ENCODE measurements around the gene RPS21.

Gene RPS21

DNA sequence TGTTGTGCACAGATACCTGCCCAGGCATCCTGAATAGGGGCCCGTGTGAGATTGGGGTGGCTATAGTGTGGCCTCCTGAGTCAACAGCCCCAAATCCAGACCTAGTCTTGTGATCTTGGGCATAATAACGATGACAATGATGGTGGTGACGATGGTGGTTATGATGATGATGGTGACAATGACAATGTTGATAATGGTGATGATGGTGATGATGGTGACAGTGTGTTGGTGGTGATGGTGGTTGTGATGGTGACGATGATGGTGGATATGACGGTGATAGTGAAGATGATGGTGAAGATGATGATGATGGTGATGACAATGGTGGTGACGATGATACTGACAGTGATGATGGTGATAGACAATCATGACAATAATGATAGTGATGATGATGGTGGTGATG, 5.1 kb upstream of the RPS21 start:
- no peaks in the 10 kb centered on the region for H3K9me3 ChIP-seq (ENCODE audit: insufficient read depth, low read depth, low read length)
- H3K9ac ChIP-seq (ENCODE audit: low read depth, low read length, poor library complexity, severe bottlenecking), result no peak overlapping the region
- no peak overlapping the region for H3K4me3 ChIP-seq (ENCODE audit: low read length, poor library complexity, severe bottlenecking)
- no peaks in the 10 kb centered on the region for H3K9me2 ChIP-seq (replicated peaks; ENCODE audit: low read depth, low read length)
- no peaks in the 10 kb centered on the region for H3K27me3 ChIP-seq (ENCODE audit: insufficient read depth, low read length, poor library complexity, severe bottlenecking)
- peaks cover 12% of the 10 kb centered on the region for H3K4me1 ChIP-seq (ENCODE audit: insufficient read depth, low read length, poor library complexity, severe bottlenecking)
- no peak overlapping the region for H2AFZ ChIP-seq (ENCODE audit: low read length)
- H3F3A ChIP-seq (ENCODE audit: low read depth), result no peaks in the 10 kb centered on the region
- TF ChIP-seq EZH2phosphoT487 (IDR thresholded peaks at IDR 0.05; ENCODE audit: borderline replicate concordance), result no peak
- TF ChIP-seq, protein P1, sequence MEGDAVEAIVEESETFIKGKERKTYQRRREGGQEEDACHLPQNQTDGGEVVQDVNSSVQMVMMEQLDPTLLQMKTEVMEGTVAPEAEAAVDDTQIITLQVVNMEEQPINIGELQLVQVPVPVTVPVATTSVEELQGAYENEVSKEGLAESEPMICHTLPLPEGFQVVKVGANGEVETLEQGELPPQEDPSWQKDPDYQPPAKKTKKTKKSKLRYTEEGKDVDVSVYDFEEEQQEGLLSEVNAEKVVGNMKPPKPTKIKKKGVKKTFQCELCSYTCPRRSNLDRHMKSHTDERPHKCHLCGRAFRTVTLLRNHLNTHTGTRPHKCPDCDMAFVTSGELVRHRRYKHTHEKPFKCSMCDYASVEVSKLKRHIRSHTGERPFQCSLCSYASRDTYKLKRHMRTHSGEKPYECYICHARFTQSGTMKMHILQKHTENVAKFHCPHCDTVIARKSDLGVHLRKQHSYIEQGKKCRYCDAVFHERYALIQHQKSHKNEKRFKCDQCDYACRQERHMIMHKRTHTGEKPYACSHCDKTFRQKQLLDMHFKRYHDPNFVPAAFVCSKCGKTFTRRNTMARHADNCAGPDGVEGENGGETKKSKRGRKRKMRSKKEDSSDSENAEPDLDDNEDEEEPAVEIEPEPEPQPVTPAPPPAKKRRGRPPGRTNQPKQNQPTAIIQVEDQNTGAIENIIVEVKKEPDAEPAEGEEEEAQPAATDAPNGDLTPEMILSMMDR (conservative IDR thresholded peaks at IDR 0.05; ENCODE audit: low read length), result no peak
- no peak overlapping the region for H3K4me2 ChIP-seq (ENCODE audit: low read depth, low read length, poor library complexity, severe bottlenecking)
- no peaks in the 10 kb centered on the region for H3K36me3 ChIP-seq (ENCODE audit: insufficient read depth, low read length)
- peaks cover 10% of the 10 kb centered on the region for H4K20me1 ChIP-seq (ENCODE audit: insufficient read depth, low read length, poor library complexity, severe bottlenecking)
- peaks cover 25% of the 10 kb centered on the region for H3K79me2 ChIP-seq (ENCODE audit: insufficient read depth, low read length)

DNA sequence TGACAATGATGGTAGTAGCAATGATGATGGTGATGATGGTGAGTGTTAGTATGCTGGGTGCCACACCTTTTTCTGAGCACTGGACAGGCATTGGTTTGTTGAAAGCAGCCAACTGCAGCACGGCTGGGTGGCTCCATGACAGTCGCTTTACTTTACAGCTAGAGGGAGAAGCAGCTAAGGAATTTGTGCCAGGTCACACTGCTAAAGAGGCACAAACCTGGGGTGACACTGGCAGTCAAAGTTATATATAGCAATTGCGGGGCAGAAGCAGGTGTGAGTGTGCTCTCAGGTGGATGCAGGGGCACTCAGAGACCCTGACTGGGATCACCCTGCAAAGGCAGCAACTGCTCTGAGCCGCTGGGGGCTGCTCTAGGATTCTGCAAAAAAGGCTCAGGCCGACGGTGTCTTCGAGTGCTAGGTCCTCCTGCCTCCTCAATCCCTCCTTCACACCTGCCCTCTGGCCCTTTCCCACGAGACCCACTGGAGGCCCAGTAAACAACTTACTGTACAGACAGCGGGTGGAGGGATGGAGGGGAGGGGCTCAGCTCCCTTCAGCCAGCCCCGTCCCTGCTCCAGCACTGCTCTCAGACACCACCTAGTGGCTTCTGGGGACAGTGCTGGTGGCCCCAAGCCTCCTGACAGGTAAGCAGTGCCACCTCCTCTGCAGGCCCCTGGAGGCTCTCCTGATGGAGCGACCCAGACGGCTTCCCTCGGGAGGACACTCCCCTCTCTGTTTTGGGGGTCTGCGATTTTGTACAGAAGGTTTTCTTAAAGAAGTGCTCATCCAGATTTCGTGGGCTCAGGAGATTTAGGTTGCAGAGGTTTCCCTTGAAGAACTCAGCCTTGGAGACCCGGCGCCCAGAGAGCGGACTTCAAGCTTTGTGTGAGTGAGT, 4.4 kb upstream of the RPS21 start:
- peaks cover 33% of the 10 kb centered on the region for H3K79me2 ChIP-seq (ENCODE audit: insufficient read depth, low read length)
- no peaks in the 10 kb centered on the region for H3K9me3 ChIP-seq (ENCODE audit: insufficient read depth, low read depth, low read length)
- H3K9ac ChIP-seq (ENCODE audit: low read depth, low read length, poor library complexity, severe bottlenecking), result no peak overlapping the region
- H3K4me3 ChIP-seq (ENCODE audit: low read length, poor library complexity, severe bottlenecking), result no peak overlapping the region
- H3K27me3 ChIP-seq (ENCODE audit: insufficient read depth, low read length, poor library complexity, severe bottlenecking), result peaks cover 5% of the 10 kb centered on the region
- peaks cover 13% of the 10 kb centered on the region for H4K20me1 ChIP-seq (ENCODE audit: insufficient read depth, low read length, poor library complexity, severe bottlenecking)
- H3K36me3 ChIP-seq (ENCODE audit: insufficient read depth, low read length), result no peaks in the 10 kb centered on the region
- TF ChIP-seq EZH2phosphoT487 (IDR thresholded peaks at IDR 0.05; ENCODE audit: borderline replicate concordance), result no peak
- TF ChIP-seq, protein P1 (conservative IDR thresholded peaks at IDR 0.05; ENCODE audit: low read length), result peak; percentile 83
- H3K4me1 ChIP-seq (ENCODE audit: insufficient read depth, low read length, poor library complexity, severe bottlenecking), result peaks cover 12% of the 10 kb centered on the region
- H3K4me2 ChIP-seq (ENCODE audit: low read depth, low read length, poor library complexity, severe bottlenecking), result no peak overlapping the region
- H2AFZ ChIP-seq (ENCODE audit: low read length), result no peak overlapping the region
- no peaks in the 10 kb centered on the region for H3F3A ChIP-seq (ENCODE audit: low read depth)
- no peaks in the 10 kb centered on the region for H3K9me2 ChIP-seq (replicated peaks; ENCODE audit: low read depth, low read length)

DNA sequence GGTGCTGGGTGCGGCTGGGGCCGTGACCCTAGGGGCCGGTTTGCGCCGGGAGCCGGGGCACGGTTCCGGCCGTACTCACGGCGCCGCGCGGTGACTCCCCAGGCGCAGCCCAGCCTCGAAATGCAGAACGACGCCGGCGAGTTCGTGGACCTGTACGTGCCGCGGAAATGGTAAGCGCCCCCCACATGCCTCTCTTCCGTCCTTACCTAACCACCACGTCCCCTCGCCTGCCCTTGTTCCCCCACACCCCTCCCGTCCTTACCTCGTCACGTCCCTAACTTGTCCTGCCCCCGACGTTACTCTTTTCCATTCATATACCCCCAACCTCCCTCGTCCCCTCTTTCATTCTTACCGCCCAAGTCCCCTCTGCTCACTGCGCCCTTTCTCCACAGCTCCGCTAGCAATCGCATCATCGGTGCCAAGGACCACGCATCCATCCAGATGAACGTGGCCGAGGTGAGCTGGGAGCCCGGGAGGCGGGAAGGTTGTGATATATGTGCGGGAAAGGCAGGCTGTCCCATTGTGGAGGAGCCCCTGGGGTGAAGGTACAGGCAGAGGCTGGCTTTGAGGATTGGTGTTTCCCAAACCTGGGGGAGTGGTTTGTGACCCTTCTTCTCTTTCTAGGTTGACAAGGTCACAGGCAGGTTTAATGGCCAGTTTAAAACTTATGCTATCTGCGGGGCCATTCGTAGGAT, 463 bp downstream of the RPS21 start:
- H3K79me2 ChIP-seq (ENCODE audit: insufficient read depth, low read length), result peaks cover 65% of the 10 kb centered on the region
- peak overlapping the region; percentile 98 for H3K4me3 ChIP-seq (ENCODE audit: low read length, poor library complexity, severe bottlenecking)
- H3F3A ChIP-seq (ENCODE audit: low read depth), result no peaks in the 10 kb centered on the region; the same call in 1 of the 2 replicates
- no peaks in the 10 kb centered on the region for H3K9me3 ChIP-seq (ENCODE audit: insufficient read depth, low read depth, low read length)
- peaks cover 26% of the 10 kb centered on the region for H3K4me1 ChIP-seq (ENCODE audit: insufficient read depth, low read length, poor library complexity, severe bottlenecking)
- no peak overlapping the region for H2AFZ ChIP-seq (ENCODE audit: low read length)
- H3K4me2 ChIP-seq (ENCODE audit: low read depth, low read length, poor library complexity, severe bottlenecking), result peak overlapping the region; percentile 88
- TF ChIP-seq EZH2phosphoT487 (IDR thresholded peaks at IDR 0.05; ENCODE audit: borderline replicate concordance), result no peak
- TF ChIP-seq, protein P1 (conservative IDR thresholded peaks at IDR 0.05; ENCODE audit: low read length), result no peak
- no peaks in the 10 kb centered on the region for H3K9me2 ChIP-seq (replicated peaks; ENCODE audit: low read depth, low read length)
- H4K20me1 ChIP-seq (ENCODE audit: insufficient read depth, low read length, poor library complexity, severe bottlenecking), result peaks cover 40% of the 10 kb centered on the region
- peaks cover 21% of the 10 kb centered on the region; the same call in 1 of the 2 replicates for H3K36me3 ChIP-seq (ENCODE audit: insufficient read depth, low read length)
- H3K9ac ChIP-seq (ENCODE audit: low read depth, low read length, poor library complexity, severe bottlenecking), result peak overlapping the region; percentile 98
- peaks cover 5% of the 10 kb centered on the region for H3K27me3 ChIP-seq (ENCODE audit: insufficient read depth, low read length, poor library complexity, severe bottlenecking)

Measured in Loucy (cell line).